GM21367 (cell line): ENCODE data around the gene QDPR.

Experiments
- ATAC-seq: cut with Tn5 transposase; IDR thresholded peaks from one replicate; pipeline ENCODE4 v1.9.1; 2021; ENCODE audit not compliant: unreplicated experiment

The QDPR gene

DNA sequence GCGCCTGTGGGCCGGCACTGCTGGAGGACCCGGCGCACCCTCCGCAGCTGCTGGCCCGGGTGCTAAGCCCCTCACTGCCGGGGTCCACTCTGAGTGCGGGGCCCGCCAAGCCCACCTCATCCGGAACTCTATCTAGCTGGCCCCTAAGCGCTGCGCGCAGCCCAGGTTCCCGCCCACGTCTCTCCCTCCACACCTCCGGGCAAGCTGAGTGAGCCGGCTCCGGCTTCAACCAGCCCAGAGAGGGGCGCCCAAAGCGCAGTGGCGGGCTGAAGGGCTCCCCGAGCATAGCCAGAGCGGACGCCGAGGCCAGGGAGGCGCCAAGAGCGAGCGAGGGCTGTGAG lies 75.2 kb downstream of the QDPR start:
- ATAC-seq: no peak
